Measurements from ENCODE around the gene SIAH3.

GRCh38 chr13:45850027-45850613 is 1.4 kb downstream of the SIAH3 start:
- TF ChIP-seq POLR2A (IDR thresholded peaks at IDR 0.05) (no peak), CTCF (IDR thresholded peaks at IDR 0.05 in 8 of 11, conservative IDR thresholded peaks at IDR 0.05 in 3 of 11) (no peak), POLR2AphosphoS5 (IDR thresholded peaks at IDR 0.05) (no peak)
